ENCODE measurements around the gene ANKRD23.

GRCh38 chr2:96828436-96828835, 15.4 kb downstream of the ANKRD23 start:
- TF ChIP-seq YY1 (IDR thresholded peaks at IDR 0.05; ENCODE audit: insufficient read depth, insufficient read length) (no peak), SUZ12 (IDR thresholded peaks at IDR 0.05; ENCODE audit: extremely low read depth, insufficient read depth, insufficient read length) (no peak)

Measured in NT2/D1 (cell line).